Gastrocnemius medialis (tissue), 4 donors: ENCODE measurements around the gene SPEM1. TPM values are rescaled to one million over a fixed set of nuclear protein-coding genes. Genes with fewer than 3 reads are reported as not detected.

Experiments
- ATAC-seq, 2 donors: fragments of 150-250 bp; one replicate each; pipeline ENCODE4 v1.9.1; 2016
- DNase-seq, 2 donors: peaks; one replicate each; pipeline ENCODE4 v3.0.0-alpha.2; 2019
- H3K27ac ChIP-seq, 4 donors: fragments of 200-600 bp; sonication (generic); 1 replicate in 1 of 4; 2 replicates in 3 of 4; pipeline ENCODE4 v1.5.1; 2016 to 2018; ENCODE audit warnings: mild to moderate bottlenecking in 2 of 4, moderate library complexity in 1 of 4
- H3K27me3 ChIP-seq, 3 donors: fragments of 200-600 bp; sonication (generic) in 2 of 3; 1 replicate in 1 of 3; 2 replicates in 2 of 3; pipeline versions ENCODE4 v1.5.1 to v1.6.0; 2016 to 2019; ENCODE audit warnings: mild to moderate bottlenecking in 1 of 3, moderate library complexity in 1 of 3
- H3K36me3 ChIP-seq, 2 donors: fragments of 200-600 bp; sonication (generic) in 1 of 2; one replicate each; pipeline ENCODE4 v1.5.1; 2017 to 2018
- H3K4me1 ChIP-seq, 2 donors: fragments of 200-600 bp; sonication (generic) in 1 of 2; one replicate each; pipeline ENCODE4 v1.5.1; 2016 to 2017; ENCODE audit warnings: mild to moderate bottlenecking in 2 of 2
- H3K4me3 ChIP-seq, 4 donors: fragments of 200-600 bp; sonication (generic) in 3 of 4; 1 replicate in 1 of 4; 2 replicates in 3 of 4; pipeline ENCODE4 v1.5.1; 2016 to 2019; ENCODE audit warnings: mild to moderate bottlenecking in 2 of 4
- H3K9me3 ChIP-seq, 3 donors: fragments of 200-600 bp; sonication (generic) in 2 of 3; 1 replicate in 1 of 3; 2 replicates in 2 of 3; pipeline ENCODE4 v1.5.1; 2016 to 2019
- CTCF ChIP-seq, 5 experiments: fragments of 450-650 bp in 3 of 5; fragments of 200-600 bp in 2 of 5; sonication (generic) in 2 of 5; IDR thresholded peaks in 4 of 5; conservative IDR thresholded peaks in 1 of 5; 1 replicate in 4 of 5; 2 replicates in 1 of 5; pipeline ENCODE4 v1.5.1; 2016 to 2019; ENCODE audit warnings: antibody characterized with exemption in 5 of 5, mild to moderate bottlenecking in 3 of 5, moderate library complexity in 3 of 5
- POLR2A ChIP-seq, 2 donors: fragments of 450-650 bp; IDR thresholded peaks; one replicate each; pipeline ENCODE4 v1.6.1; 2017; ENCODE audit warnings: antibody characterized with exemption in 2 of 2, mild to moderate bottlenecking in 2 of 2, moderate library complexity in 2 of 2
- in situ Hi-C, 4 donors: fragments of 200-750 bp; cut with MboI; loops; one replicate each; pipeline versions ENCODE4 v1.15.0 to v1.8.0; 2017; ENCODE audit warnings: low sequenced_read_pairs in 4 of 4
- intact Hi-C: fragments of 100-400 bp; cut with DNase I; formaldehyde crosslinking; loops from one replicate; pipeline ENCODE4 v1.15.1; 2023; ENCODE audit warnings: low total_unique reads
- total RNA-seq, 4 donors: library from RNA; depleted of rRNA; stranded (reverse); fragments of >200 nt; gene quantifications; one replicate each; pipeline versions ENCODE4 v1.1.0 to v1.2.3, GENCODE V29; 2016

Gene SPEM1
- total RNA-seq, 4 donors from 2014 or later = not detected

- H3K27ac ChIP-seq = peak overlapping the region; percentile 80 to 100 (median 94)
- intact Hi-C loops (loop anchor here (1.0 to 2.0 kb wide), 4 partner anchors 32 to 83 kb away; partner anchors contain the start of genes KCTD11, PLSCR3, POLR2A and TMEM256), in situ Hi-C loops (loop anchor here in 2 of 4 donors (5.0 to 25.0 kb wide), 2 partner anchors 51 to 126 kb away; partner anchors contain the start of genes SENP3 (in 1 of the 2) and TNFSF13 (in 1 of the 2))
- TF ChIP-seq CTCF (IDR thresholded peaks at IDR 0.05 in 4 of 5, conservative IDR thresholded peaks at IDR 0.05 in 1 of 5) (no peak), POLR2A (IDR thresholded peaks at IDR 0.05) (peak in 1 of 2 donors; percentile 4)
- no peaks in the 10 kb centered on the region for H3K9me3 ChIP-seq
- DNase-seq (peak in 1 of 2 donors; percentile 41), ATAC-seq (no peak)
- H3K27me3 ChIP-seq = peaks cover 0 to 4% (median 0%) of the 10 kb centered on the region in 3 donors
- H3K4me3 ChIP-seq = peak overlapping the region; percentile 53 to 63 (median 58)
- H3K36me3 ChIP-seq = no peaks in the 10 kb centered on the region
- H3K4me1 ChIP-seq = peaks cover 35 to 52% of the 10 kb centered on the region in 2 donors
These were observed 15.8 kb downstream of the SPEM1 start for GRCh38 chr17:7435676-7436555.

DNA sequence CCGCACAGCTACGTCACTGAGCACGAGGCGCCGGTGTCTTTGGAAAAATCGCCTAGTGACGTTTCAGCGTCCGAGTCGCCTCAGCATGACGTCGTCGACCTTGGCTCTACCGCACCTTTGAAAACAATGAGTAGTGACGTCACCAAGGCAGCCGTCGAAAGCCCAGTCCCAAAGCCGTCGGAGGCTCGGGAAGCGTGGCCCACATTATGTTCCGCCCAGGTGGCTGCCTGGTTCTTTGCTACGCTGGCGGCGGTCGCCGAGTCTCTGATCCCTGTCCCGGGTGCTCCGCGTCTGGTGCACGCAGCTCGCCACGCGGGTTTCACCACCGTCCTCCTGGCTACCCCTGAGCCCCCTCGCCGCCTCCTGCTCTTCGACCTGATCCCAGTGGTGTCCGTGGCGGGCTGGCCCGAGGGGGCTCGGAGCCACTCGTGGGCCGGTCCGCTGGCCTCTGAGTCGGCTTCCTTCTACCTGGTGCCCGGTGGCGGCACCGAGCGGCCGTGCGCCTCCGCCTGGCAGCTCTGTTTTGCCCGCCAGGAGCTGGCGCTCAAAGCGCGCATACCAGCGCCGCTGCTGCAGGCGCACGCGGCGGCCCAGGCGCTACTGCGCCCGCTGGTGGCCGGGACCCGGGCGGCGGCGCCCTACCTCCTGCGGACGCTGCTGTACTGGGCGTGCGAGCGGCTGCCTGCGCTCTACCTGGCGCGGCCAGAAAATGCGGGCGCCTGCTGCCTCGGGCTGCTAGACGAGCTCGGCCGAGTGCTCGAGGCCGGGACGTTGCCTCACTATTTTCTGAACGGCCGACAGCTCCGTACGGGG lies 16.6 kb downstream of the SPEM1 start:
- Histone ChIP-seq H3K4me1 (peaks cover 35 to 57% of the 10 kb centered on the region in 2 donors), H3K9me3 (no peaks in the 10 kb centered on the region), H3K27me3 (peaks cover 0 to 4% (median 0%) of the 10 kb centered on the region in 3 donors), H3K27ac (peak overlapping the region; percentile 80 to 100 (median 94)), H3K36me3 (no peaks in the 10 kb centered on the region), H3K4me3 (peak overlapping the region; percentile 53 to 63 (median 58))
- TF ChIP-seq POLR2A (IDR thresholded peaks at IDR 0.05) (peak; percentile 14 to 25), CTCF (IDR thresholded peaks at IDR 0.05 in 4 of 5, conservative IDR thresholded peaks at IDR 0.05 in 1 of 5) (peak; percentile 75 to 96 (median 87))
- DNase-seq = peak; percentile 66 to 85
- intact Hi-C loops = loop anchor here (1.0 to 2.0 kb wide), 2 partner anchors 84 to 125 kb away; partner anchors contain the start of genes KCTD11 and SENP3
- in situ Hi-C loops = loop anchor here in 2 of 4 donors (5.0 to 25.0 kb wide), 2 partner anchors 51 to 126 kb away; partner anchors contain the start of genes SENP3 (in 1 of the 2) and TNFSF13 (in 1 of the 2)
- ATAC-seq = peak; percentile 40 to 59

GRCh38 chr17:7437369-7437863 lies 17.3 kb downstream of the SPEM1 start:
- no peaks in the 10 kb centered on the region for H3K9me3 ChIP-seq
- H3K27ac ChIP-seq = peak overlapping the region; percentile 80 to 100 (median 94)
- no peaks in the 10 kb centered on the region for H3K36me3 ChIP-seq
- ATAC-seq (peak; percentile 1), DNase-seq (no peak)
- H3K27me3 ChIP-seq = peaks cover 0 to 4% (median 0%) of the 10 kb centered on the region in 3 donors
- TF ChIP-seq POLR2A (IDR thresholded peaks at IDR 0.05) (no peak), CTCF (IDR thresholded peaks at IDR 0.05 in 4 of 5, conservative IDR thresholded peaks at IDR 0.05 in 1 of 5) (no peak)
- H3K4me1 ChIP-seq = peaks cover 35 to 57% of the 10 kb centered on the region in 2 donors
- in situ Hi-C loops = loop anchor here in 2 of 4 donors (5.0 to 25.0 kb wide), 2 partner anchors 50 to 125 kb away; partner anchors contain the start of genes SENP3 (in 1 of the 2) and TNFSF13 (in 1 of the 2)
- H3K4me3 ChIP-seq = peak overlapping the region; percentile 53 to 61 (median 55)
- intact Hi-C loops = loop anchor here (1.0 to 2.0 kb wide), 2 partner anchors 85 to 124 kb away; partner anchors contain the start of genes KCTD11 and SENP3
